HT1080 (cell line): ENCODE measurements around the gene PNMA1. TPM values are rescaled to one million over a fixed set of nuclear protein-coding genes. Genes with fewer than 3 reads are reported as not detected.

ENCODE experiments used
- DNase-seq: peaks from one replicate; pipeline ENCODE4 v3.0.0-alpha.2; 2015; ENCODE audit warnings: low read depth
- total RNA-seq: library from RNA; depleted of rRNA; stranded (reverse); fragments of >200 nt; shearing (Covaris generic); gene quantifications from 2 replicates; pipeline ENCODE4 v1.2.3, GENCODE V29; 2014

PNMA1 gene
- total RNA-seq, 1 experiment from 2014 or later = 12.1 TPM

DNA sequence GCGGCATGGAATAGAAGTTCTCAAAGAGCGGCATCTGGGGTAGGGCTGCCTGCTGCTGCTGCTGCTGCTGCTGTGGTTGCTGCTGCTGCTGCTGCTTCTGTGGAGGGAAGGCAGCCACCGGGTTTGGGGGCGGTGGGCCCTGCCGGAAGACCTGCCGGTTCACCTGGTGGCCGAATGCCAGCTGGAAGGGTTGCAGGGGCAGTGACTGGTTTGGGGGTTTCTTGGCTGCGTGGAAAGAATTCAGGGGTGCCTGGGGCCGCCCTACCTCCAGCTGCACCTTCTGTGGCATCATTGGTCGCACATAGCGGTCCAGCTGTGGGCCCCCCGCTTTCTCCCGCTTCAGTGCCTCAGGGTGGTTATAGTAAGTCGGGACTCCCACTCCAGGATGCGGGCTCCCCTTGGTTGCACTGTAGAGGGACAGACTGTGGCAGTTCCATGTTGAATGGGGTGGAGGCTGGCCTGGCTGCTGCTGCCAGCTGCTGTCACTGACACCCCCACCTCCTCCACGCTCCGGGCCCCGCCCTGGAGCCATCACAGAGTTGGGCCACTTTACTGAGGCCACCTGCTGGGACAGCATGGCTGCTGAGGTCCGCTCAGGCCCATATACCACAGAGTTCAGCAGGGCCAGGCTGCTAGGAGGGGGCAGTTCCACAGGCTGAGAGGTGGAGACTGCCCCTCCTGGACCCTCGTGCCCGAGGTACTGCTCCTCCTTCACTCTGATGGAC is 25.2 kb upstream of the PNMA1 start:
- DNase-seq = no peak

DNA sequence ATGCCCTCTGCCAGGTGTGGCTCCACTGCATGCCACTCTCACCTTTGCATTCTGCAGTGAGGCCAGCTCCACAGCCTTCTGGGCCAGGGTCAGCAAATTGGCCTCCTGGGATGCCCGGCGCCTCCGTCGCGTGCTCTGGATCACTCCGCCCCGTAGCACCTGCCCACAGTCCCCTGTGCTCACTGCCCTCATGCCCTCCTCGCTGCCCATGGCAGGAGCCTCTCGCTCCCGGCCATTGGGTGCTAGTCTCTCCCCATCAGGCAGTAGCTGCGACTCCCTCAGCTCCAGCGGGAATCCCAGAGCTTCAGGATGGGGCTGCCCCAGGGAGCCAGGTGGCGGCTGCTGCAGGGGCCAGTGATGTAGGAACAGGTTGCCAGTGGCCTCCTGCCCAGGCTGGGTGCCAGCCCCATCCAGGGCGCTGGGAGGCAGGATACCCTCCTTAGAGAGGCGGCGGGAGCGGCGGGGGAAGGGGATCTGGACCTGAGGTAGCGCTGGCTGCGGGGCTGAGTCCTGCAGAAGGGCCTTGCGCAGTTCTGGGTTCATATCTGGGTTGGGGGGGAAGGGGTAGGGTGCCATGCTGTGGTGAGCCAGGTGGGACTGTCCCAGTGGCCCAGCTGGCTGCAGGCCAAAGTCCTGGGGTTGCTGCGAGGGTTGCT is 24.5 kb upstream of the PNMA1 start:
- DNase-seq = no peak

GRCh38 chr14:73736842-73737241 is 22.7 kb upstream of the PNMA1 start:
- no peak for DNase-seq

DNA sequence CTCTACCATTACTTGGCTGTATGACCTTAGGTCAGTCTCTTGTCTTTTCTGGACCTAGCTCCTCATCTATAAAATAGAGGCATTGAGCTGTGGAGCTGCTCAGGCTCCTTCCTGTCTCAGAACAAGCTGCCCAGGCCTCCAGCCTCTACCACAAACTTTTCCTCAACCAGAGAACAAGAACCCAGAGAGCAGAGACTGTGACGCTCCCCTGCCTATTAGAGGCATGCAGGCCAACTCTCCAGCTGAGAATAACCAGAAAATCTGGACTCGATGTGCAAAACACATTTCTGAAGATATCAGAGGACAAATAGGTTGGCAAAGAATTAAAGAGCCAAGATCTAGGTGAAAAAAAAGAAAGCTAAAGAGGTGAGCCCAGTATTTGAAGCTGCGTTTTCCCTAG is 17.8 kb upstream of the PNMA1 start:
- DNase-seq = no peak

DNA sequence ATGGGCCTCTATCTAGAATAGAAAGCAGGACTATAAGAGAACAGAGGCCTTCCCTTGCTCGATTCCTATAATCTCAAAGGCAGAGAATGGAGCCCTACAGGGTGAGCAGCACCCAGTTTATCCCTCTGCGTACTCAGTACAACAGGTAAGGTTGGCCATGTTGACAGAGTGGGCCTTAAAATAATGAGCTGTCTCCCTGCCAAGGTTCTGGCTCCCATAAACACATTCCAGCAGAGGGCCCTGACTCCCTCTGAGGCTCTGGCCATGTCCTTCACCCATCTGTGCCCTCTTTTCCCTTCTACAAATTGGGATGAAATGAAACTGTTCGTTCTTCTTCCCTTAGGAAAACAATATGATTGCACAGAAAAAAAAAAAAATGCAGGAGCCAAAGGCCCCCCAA is 16.9 kb upstream of the PNMA1 start:
- no peak for DNase-seq

DNA sequence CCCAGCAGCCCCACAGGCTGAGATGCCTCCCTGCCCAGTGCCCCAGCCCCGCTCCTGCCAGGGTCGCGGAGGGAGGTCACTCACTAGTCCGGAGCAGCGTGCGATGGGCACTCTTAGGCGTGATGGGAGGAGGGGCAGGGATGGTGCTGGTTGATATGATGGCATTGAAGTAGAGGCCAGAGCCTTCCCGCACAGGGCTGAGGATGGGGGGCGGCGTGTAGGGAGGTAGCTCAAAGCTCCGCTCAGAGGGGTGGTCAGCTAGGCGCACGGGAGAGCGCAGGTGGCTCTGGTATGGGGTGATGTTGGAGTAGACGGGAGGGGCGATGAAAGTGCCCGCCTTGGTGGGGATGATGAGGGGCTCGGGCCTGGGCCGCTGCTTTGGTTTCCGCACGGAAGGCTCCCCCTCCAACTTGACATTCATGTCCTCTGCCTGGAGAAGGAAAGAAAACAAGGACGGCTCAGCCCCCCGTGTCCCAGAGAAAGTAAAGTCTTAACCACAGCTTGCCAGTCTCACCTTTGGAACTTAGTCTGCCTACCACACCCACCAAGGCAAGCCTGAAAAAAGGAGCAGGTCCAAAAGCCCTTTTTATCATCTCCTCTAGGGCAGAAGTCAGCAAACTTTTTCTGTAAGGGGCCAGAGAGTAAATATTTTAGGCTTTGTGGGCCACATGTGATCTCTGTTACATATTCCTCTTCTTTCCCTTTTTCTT is 15.5 kb upstream of the PNMA1 start:
- DNase-seq = no peak

DNA sequence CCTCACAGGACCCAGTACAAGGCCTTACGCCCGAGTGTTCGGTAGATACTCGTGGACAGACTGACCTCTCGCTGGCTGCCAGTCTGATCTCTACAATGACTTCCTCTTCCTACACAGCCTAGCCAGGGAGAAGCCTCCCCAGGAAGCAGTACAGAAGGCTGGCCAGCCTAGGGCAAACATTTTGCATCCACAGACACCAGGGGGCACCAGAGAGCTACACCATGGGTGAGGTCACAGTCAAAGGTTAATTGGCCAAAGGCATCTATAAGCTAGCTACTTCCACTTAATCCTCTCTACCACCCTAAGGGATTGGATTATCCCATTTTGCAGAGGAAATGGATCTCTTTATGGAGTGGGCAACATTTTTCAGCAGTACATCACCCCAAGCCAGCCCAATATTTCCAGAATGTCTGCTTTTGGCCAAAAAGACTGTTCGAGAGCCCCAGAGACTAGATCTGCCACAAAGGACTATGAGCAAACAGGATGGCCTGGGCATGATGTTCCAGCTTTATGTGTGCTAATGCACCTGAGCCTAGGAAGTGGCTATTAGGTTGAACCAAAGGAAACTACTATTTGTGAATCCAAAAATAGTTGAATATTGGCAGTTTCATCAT is 14.6 kb upstream of the PNMA1 start:
- peak; percentile 80 for DNase-seq

DNA sequence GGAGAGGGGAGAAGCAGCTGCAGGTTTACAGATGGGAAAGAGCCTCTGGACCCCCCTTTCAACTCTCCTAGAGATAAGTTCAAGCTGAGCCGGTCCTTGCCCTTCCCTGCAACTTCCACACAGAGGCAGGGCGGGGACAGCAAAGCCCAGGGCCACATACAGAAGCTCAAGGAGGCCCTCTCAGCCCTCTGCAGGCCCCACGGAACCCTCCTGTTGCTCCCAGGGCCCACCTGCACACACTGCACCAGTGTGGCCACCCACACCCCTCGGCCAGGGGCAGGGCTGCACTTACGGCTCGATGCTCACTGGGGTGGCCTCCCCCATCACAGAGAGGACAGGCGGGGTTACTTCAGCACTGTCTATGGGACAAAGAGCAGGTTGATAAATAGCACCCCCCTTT is 13.0 kb upstream of the PNMA1 start:
- no peak for DNase-seq

DNA sequence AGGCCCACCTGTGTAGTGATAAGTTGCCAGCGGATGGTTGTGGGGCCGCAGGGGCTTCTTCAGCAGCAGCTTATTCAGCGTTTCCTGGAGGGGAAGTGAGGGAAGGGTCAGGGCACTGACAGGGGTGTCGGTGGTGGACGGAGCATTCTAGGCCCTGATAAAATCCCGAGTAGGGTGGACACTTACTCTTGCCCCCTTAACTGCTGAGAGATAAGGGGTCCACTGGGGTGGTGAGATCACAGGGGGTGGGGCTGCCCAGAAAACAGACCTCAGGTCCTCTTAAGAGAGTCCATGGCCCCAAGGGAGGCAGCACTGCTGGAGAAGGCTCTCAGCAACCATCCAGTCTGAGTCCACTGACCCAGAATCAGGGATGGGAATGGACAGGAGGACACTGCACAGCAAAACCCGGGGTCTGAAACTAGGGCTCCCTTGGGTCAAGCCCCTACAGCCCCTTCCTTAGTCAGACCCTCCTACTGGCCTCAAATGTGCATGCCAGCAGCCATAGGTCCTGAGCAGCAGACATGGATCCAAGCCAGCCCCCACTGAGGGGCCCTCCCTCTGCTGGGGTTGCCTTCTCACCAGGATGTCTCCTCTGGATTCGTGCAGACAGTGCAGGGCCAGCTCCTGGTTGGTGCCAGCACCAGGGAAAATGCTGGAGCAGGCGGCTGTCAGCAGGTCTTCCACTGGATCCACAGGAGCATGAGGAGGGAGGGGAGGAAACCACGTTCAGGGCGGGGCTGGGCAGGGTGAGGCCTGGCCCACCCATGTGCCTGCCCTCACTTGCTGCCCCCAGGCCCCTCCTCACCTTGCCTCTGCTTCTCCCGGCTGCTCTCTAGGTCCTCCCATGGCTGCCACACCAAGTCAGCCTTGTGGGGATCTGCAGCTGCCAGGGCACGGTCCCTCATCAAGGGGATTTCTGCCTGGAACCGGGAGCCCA is 12.1 kb upstream of the PNMA1 start:
- DNase-seq = peak; percentile 23

DNA sequence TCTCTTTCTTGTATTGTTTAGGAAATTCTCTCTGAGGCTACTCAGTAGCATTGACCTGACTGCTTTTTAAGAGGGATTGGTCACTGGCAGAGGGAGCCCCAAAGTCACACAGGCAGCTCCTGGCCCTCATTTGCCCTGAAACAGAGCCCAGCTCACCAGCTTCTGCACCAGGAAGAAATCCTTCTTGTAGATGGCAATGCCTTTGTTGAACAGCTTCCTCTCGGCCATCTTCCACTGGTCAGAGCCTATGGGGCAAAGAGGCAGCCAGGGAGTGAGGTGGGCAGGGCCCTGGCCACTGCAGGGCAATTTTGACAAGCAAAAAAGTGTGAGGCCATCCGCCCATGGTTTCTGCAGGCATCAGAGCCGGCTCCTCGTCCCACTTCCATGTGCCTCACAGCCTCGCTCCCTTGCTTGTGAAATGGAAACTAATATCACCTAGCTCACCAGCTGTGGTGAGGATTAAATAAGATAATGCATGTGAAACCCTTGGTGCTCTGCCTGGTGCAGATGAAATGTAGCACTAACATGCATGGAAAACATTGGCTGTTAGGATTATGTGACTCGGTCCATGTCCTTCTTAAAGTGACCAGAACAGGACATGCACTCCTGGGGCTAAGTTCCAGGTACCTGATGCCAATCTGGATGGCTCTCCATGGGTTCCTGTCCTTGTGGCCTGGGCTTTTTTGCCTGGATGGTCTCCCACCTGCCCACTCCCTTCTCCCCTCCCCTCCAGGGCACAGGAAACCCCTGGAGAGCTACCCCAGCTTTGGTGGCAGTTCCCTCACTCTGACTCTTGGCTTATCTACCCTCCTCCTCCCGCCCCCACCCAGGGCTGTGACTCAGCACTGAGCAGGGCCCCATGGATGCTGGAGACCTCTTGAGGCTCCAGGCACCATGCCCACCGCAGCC is 11.2 kb upstream of the PNMA1 start:
- peak; percentile 68 for DNase-seq

DNA sequence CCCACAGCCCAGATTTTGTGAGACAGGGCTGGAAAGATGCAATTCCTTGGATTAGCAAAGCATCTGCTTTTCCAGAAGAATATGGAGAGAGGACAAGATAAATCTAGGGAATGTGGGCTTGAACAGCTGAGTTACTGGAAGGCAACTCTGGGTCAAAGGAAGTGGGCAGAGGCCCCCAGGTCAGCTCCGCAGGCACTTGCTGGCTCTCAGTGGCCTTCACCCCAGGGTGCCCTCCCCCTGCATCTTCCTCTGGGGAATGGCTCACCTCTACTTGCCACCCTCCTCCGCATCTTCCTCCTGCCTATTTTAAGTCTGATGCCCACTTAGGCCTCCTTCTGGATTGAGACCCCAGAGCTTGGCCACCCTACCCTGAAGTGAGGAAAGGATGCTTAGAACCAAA is 10.5 kb upstream of the PNMA1 start:
- no peak for DNase-seq

GRCh38 chr14:73723797-73724661 is 9.8 kb upstream of the PNMA1 start:
- peak; percentile 91 for DNase-seq

- no peak for DNase-seq
Measured at GRCh38 chr14:73723406-73723796, 9.2 kb upstream of the PNMA1 start.

- DNase-seq = no peak
Measured at GRCh38 chr14:73722581-73722980, 8.4 kb upstream of the PNMA1 start.

DNA sequence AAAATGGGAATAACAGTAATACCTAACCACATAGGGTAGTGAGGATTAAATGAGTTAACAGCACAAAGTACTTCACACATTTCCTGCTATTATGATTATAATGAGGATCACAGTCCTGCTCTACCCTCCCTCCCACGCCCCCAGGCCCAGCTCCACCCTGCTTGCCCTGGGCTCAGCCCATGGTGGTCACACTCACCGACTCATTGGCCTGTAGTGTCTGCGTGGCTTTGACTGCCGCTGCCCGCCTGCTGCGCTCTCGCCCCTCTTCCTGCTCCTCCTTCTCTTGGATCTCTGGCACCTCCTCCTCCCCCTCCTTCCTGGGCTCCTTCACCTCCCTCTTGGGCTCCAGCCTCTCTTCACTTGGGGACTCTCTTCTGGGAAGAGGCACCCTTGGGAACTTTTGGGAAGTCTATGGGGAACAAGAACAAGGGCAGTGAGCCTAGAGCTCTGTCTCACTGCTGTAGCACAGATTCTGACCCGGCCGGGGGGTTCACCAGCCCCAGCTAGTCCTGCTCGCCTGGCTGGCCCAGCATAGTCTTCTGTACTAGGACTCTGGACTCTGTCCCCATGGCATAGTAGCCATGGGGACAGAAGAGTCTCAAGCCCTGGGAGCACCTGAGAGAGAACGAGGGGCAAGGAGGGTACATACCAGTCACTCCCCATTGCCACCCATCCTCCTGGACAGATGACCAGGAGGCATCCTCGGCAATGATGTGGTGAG is 7.1 kb upstream of the PNMA1 start:
- no peak for DNase-seq

DNA sequence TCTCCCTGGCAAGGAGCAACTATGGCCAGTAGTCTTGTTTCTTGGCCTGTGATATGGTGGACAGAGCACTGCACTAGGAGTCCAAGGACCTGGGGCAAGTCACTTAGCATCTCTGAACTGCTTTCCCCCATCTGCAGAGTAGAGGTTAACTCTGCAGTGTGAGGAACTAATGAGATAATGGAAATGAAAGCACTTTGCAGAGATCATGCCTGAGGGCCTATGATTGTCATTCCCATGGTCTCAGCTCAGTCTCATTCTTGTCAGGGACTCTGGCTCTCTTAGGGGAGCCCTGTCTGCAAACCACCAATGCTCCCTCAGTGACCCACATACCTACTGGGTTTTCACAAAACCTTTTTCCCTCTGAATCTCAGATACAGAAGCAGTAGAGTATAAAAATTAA is 6.5 kb upstream of the PNMA1 start:
- no peak for DNase-seq

DNA sequence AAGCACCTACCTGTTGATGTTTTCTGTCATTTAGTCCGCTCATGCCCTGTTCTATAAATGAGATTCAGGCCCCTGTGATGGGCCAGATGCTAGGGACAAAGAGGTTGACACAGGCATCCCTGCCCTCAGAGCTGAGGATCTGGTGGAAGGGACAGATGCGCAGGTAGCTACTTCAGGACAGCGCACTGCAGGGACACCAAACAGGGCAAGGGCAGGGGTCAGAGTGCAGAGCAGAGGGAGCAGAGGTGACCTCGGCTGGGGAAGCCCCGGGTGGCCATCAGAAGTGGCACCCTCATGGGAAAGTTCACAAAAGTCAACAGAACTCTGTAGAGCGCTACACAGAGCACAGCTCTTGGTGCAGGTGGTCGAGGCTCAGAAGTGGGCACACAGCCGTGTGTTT is 5.6 kb upstream of the PNMA1 start:
- no peak for DNase-seq

- DNase-seq = no peak
Measured at GRCh38 chr14:73719361-73719760, 5.2 kb upstream of the PNMA1 start.
